Measurements from ENCODE around the gene HOXB8.

- no peak for TF ChIP-seq CTCF (IDR thresholded peaks at IDR 0.05)
- TF ChIP-seq ZFX (IDR thresholded peaks at IDR 0.05; ENCODE audit: borderline replicate concordance) = no peak
These were observed 2.6 kb downstream of the HOXB8 start for GRCh38 chr17:48612456-48612853.

All from 22Rv1 (cell line).